Measurements from ENCODE around the gene SLF2.
A peak's percentile ranks its signal among the peaks of the same experiment; 100 is the strongest.

The SLF2 gene

GRCh38 chr10:100912605-100913469 is at the start of gene SLF2:
Gene SLF2, plus strand, starts transcription at chr10:100912963. Its CDS starts 148 bp downstream, at chr10:100913111.
- DNase-seq, result peak; percentile 96

DNA sequence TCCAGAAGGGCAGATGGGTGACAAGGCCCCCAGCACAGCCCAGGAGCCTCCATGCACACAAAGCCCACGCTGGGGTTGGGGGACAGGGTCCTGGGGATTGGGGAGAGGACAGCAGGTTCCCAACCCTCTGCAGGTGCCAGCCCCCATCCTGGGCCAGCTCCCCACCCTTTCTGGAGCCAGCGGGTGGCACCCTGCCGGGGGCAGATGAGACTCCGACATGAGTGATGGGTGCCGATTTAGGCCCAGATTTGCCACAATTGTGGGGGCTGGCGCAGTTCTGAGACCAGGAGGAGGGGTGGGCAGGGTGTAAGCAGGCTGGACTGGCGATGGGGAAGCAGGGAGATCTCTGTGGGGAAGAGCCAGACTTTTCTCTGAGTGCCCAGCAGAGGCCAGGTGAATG is 49.3 kb upstream of the SLF2 start:
- DNase-seq, result peak; percentile 52

GRCh38 chr10:100864036-100864885 is 48.5 kb upstream of the SLF2 start:
- DNase-seq, result no peak

GRCh38 chr10:100864978-100865377 is 47.8 kb upstream of the SLF2 start:
- no peak for DNase-seq

- DNase-seq, result no peak
Observed at GRCh38 chr10:100866010-100866409, 46.8 kb upstream of the SLF2 start.

- no peak for DNase-seq
Observed at GRCh38 chr10:100866575-100867098, 46.1 kb upstream of the SLF2 start.

GRCh38 chr10:100867261-100867963 is 45.4 kb upstream of the SLF2 start:
- no peak for DNase-seq

DNA sequence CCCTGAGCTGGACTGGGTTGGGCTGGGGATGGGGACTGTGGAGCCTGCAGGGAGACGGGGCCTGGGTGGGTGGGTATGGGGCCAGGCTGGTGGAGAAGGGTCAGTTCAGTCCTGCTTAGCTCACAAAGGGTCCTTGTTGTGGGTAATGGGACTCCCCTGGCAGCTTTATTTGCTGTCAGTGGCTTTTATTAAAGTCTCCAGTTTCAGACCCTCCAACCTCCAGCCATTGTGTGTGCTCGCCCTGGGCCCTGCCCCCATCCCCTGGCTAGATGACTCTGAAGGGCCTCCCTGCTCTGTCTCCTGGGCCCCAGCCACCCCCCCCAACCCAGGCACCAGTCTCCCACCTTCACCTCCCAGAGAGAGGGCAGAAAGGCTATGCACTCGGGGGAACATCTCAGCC is 44.4 kb upstream of the SLF2 start:
- no peak for DNase-seq

DNA sequence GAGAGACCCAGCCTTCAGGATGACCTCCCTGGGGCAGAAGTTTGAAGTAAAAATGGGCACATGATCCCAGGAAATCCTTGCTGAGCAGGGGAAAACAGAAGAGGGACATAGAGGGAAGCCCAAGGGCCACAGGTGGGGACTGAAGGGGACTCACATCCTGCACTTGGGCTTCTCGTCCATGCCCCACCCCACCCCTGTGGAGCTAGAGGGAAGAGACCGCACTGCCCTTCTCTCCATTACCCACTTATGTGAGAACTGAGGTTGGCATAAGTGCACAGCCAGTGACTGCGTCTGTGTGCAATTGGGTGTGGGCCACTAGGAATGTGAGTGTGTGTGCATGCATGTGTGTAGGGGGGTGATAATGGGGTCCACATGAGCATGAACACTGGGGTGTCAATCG is 43.4 kb upstream of the SLF2 start:
- no peak for DNase-seq

DNA sequence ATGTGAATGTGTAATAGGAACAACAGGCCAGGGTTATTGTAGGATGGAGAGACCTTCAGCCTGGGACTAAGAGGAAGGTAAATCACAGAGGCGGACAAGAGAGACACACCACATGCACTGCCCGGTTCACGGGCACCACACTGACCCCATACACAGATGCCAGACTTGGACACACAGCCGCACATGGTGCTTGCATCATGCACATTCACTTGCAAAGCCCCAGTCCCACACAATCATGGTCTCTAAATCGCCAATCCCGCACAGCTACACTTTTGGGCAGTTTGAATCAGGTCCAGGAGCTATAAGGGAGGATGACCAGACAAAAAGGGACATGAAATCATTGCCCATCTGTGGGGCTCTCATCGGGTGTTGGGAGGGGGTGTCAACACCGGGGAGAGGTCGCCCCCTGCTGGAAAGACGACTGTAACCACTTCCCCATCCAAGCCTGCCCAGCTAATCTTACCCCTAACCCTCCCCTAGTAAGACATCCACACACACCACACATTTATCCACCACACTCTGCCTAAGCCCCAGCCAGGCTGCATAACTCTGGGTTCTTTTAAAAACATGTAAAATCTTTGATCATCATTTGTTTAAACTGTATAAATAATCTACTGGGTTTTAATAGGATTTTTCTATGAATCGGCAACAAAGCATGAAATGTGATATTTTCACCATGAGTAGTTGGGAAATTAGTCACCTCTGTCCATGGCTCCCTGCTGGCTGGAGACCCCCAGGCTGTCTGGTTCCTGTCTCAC is 40.5 kb upstream of the SLF2 start:
- peak; percentile 80 for DNase-seq

- DNase-seq, result no peak
Observed at GRCh38 chr10:100873146-100873826, 39.5 kb upstream of the SLF2 start.

DNA sequence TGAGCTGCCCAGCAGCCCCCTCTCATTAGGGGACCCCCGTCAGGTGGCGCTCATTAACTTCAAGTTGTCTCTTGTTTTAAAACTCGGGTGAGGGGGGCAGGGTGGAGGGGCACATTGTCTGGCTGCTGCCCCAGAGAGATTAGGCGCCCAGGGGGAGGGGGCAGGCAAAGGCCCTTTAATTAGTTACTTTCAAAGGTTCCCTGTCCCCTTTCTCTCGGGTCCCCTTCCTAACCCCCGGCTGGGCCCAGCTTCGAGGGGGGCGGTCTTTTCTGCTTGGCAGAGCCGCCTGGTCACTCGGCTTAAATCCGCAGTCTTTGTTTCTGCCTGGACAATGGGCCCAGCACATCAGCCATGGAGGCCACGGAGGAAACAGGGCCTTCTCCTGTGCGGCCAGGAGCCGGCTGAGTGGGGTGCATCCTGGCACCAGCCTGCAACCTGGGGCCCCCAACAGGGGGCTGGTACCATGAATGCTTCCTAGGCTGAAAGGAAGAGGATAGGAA is 38.9 kb upstream of the SLF2 start:
- no peak for DNase-seq

DNA sequence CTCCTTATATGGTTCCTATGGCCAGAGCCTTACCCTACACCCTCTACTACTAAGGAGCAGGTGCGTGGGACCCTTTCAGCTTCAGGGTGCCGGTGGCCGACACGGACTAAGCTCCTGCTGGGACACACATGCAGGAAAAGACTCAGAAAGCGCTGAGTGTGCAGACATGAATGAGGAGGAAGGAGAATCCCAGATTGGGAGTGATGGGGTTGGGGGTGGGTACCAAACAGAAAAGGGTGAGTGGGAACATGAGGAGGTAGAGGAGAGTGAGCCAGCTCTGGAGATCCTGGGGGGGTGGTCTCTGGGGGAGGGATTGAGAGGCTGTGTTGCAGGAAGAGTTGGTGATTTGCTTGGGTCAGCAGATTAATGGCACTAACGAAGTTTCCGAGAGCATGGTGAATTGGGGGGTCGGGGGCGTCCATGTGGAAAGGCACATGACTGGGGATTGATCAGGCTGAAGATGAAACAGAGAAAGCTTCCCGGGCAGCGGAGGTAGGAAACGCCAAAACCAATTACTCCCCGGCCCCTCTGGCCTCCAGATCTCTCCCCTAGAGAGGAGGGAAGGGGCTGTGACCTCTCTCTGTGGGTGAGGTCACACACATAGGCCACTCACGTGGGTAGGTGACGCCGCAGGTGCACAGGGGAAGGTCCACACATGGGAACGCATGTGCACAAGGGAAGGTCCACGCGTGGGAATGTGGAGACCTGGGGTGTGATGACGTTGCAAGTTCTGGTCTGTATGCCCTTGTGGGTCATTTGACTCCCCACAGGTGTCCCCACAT is 37.9 kb upstream of the SLF2 start:
- DNase-seq, result no peak

DNA sequence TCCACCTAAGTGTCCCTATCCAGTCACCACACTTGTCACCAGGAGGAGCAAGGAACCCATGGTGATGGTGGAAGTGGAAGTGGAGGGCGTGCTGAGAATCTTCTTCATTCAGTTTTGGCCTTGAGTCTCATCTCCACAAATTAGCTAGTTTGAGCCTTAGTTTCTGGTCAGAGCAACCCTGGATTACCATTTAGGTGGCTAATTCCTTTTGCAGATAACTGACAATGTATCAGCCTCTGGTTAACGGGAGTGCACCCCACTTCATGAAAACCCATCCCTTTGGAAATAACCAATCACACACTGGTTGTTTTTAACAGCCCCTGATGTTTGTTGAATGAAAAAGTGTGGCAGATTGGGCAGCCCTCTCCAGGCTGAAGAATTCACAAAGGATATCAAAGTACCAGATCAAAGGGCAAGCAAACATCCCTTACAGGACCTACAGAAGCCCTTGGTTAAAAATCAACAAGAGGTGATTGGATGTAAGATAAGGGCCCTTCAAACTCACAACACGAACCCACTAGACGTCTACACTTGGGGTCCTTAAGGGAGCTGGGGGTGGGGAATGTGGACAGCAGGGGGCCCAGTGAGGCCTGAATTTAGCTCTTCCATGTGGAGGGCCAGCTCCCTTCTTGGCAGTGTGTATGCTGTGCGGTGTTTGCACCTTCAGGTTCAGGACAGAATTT is 37.1 kb upstream of the SLF2 start:
- DNase-seq, result no peak

GRCh38 chr10:100876585-100877460 is 35.9 kb upstream of the SLF2 start:
- no peak for DNase-seq

- no peak for DNase-seq
Observed at GRCh38 chr10:100877461-100877850, 35.3 kb upstream of the SLF2 start.

DNA sequence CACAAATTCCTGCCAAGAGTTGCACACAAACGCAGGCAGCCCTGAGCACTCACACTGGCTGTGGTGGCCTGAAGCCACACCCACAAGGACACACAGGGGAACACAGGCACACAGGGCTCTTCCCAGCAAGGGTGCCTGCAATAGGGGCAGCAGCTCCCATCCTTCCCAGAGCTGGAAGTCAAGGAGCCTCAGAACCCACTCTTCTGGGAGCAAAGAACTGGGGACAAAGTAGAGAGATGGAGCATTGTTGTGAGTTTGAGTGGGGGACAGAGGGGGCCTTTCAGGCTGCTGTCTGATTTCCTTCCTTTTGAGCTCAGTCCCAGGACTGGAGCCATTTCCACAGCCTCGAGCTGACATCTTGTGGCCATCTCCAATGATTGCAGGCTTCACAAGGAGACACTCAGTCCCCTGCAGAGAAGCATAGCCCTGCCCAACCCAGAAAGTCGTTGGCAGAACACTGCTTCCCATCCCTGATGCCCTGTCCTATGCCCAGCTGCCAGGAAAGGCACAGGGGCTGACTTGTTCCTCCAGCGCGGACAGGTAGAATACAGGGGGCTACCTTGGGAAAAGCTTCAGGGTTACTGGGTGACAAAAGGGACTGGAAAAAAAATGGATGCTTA is 34.4 kb upstream of the SLF2 start:
- no peak for DNase-seq

DNA sequence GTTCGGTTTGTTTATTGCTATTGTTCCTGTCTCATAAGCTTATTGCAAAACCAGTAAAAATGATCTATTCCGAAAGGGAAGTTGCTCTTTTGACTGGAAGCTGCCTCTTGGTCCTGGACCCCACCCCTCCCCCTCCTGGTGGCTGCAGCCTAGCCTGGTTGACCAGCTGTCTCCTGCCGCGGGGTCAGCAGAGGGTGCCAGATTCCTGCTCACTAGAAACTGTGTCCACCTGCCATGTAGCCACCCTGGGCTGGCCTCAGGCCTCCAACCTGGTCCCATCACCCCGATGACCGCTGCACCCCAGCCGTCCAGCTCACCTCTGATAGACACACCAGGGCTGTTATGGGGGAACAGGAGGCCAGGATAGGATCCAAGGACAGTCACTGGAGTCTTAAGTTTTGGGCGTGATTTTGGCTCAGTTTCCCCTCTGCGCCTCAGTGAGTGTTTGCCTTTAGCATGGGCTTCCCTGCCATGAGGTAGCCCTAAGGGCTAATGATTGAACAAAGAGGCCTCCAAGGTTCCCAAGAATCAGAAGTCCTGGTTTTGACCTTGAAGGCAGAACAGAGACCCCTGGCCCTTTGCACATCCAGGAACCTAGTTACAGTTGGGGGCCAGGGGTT is 32.9 kb upstream of the SLF2 start:
- DNase-seq, result peak; percentile 52
